Right lobe of liver (tissue), 6 donors: Measurements from ENCODE around the gene FER1L5. TPM values are rescaled to one million over a fixed set of nuclear protein-coding genes. Genes with fewer than 3 reads are reported as not detected.

Source experiments
- ATAC-seq, 4 donors: fragments of 200-7000 bp; cut with Tn5 transposase; one replicate each; pipeline ENCODE4 v1.9.1; 2020; ENCODE audit warnings: mild to moderate bottlenecking in 4 of 4, moderate library complexity in 4 of 4
- DNase-seq, 3 donors: peaks; one replicate each; pipeline ENCODE4 v3.0.0-alpha.2; 2020
- H3K27ac ChIP-seq, 3 donors: fragments of 200-600 bp; one replicate each; pipeline ENCODE4 v1.8.0; 2022
- H3K27me3 ChIP-seq, 2 donors: fragments of 200-600 bp; one replicate each; pipeline ENCODE4 v1.8.0; 2022
- H3K36me3 ChIP-seq, 4 donors: fragments of 200-600 bp; sonication (generic) in 1 of 4; one replicate each; pipeline versions ENCODE4 v1.5.1 to v1.8.0; 2017 to 2022; ENCODE audit warnings: control low read depth in 1 of 4
- H3K4me1 ChIP-seq, 4 donors: fragments of 200-600 bp; sonication (generic) in 1 of 4; one replicate each; pipeline versions ENCODE4 v1.5.1 to v1.8.0; 2017 to 2022; ENCODE audit warnings: control low read depth in 1 of 4
- H3K4me3 ChIP-seq, 3 donors: fragments of 200-600 bp; one replicate each; pipeline ENCODE4 v1.8.0; 2022
- H3K9me3 ChIP-seq, 4 donors: fragments of 200-600 bp; sonication (generic) in 1 of 4; one replicate each; pipeline versions ENCODE4 v1.5.1 to v1.8.0; 2017 to 2022; ENCODE audit warnings: control low read depth in 1 of 4
- POLR2A ChIP-seq: fragments of 450-650 bp; IDR thresholded peaks from one replicate; pipeline ENCODE4 v1.6.1; 2017; ENCODE audit warnings: antibody characterized with exemption, mild to moderate bottlenecking
- WGBS: methylation state at CpG from one replicate; pipeline ENCODE4 v1.1.6; 2018; ENCODE audit warnings: low coverage, low lambda C conversion rate; ENCODE audit not compliant: insufficient coverage; ENCODE audit errors: missing lambda C conversion rate; 5-methylcytosine and 5-hydroxymethylcytosine counted together
- intact Hi-C, 2 donors: fragments of 100-400 bp; cut with DNase I; formaldehyde crosslinking; loops; one replicate each; pipeline versions ENCODE4 v1.11.2 to v1.14.1; 2022
- total RNA-seq, 6 experiments: library from RNA; depleted of rRNA in 2 of 6; stranded (reverse); fragments of >200 nt in 2 of 6; fragmentation: NEBNext Ultra II Directional in 3 of 6; extraction: Animal tissue kit (Norgen Biotek cat#: 25700) in 3 of 6; gene quantifications; one replicate each; pipeline versions ENCODE4 v1.1.0 to v1.2.4, GENCODE V29; 2016 to 2023
- TF ChIP-seq, protein P1 (sequence below), 4 donors: fragments of 200-600 bp in 3 of 4; fragments of 450-650 bp in 1 of 4; IDR thresholded peaks; one replicate each; pipeline versions ENCODE4 v1.5.1 to v1.8.0; 2016 to 2022; ENCODE audit warnings: antibody characterized with exemption in 4 of 4, mild to moderate bottlenecking in 2 of 4
- donor health status: DM: no; HTN: yes; CAD: no.
- donor health status: DM: no; HTN: no; CAD: no.
- donor health status: DM: no; HTN: no; CAD: no.
- donor health status: DM: no; HTN: yes; CAD: no.
- donor health status: DM: no; HTN: yes; CAD: no.

The FER1L5 gene
- total RNA-seq, 6 experiments from 2014 or later, result not detected

DNA sequence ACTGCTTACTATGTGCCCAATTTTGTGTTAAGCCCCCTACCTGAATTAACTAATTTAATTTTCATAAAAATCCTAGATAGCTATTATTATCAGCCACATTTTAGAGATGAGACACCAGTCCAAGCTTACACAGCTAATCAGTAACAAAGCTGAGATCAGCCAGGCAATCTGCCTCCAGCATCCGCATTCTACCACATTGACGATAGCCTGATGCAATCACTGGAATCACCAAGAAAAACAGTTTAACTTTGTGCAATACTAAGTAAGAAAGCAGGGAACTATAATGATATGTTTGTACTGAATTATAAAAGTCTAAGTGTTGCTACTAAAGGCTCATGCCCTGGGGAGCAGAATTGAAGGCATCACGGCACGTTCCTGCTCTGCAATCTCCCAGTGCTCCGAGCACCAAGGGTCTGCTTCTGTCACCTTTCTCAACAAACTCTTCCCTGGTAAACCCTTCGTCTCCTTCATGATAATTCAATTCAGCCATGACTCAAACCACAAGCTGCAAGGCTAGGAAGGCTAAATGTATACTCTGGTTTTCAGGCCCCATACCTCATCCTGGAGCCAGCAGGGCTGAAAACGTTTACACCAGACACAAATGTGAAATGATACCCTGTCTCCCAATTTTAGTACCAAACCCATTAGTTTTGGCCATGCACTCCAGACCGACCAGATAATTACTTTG, 23.8 kb upstream of the FER1L5 start:
- TF ChIP-seq, protein P1, sequence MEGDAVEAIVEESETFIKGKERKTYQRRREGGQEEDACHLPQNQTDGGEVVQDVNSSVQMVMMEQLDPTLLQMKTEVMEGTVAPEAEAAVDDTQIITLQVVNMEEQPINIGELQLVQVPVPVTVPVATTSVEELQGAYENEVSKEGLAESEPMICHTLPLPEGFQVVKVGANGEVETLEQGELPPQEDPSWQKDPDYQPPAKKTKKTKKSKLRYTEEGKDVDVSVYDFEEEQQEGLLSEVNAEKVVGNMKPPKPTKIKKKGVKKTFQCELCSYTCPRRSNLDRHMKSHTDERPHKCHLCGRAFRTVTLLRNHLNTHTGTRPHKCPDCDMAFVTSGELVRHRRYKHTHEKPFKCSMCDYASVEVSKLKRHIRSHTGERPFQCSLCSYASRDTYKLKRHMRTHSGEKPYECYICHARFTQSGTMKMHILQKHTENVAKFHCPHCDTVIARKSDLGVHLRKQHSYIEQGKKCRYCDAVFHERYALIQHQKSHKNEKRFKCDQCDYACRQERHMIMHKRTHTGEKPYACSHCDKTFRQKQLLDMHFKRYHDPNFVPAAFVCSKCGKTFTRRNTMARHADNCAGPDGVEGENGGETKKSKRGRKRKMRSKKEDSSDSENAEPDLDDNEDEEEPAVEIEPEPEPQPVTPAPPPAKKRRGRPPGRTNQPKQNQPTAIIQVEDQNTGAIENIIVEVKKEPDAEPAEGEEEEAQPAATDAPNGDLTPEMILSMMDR (IDR thresholded peaks at IDR 0.05), result no peak
- peak; percentile 19 for TF ChIP-seq POLR2A
- H3K36me3 ChIP-seq, result peaks cover 0 to 12% (median 4%) of the 10 kb centered on the region in 4 donors
- H3K4me3 ChIP-seq, result no peak overlapping the region
- H3K27ac ChIP-seq, result peak overlapping the region; percentile 51 to 82 (median 71)
- no peaks in the 10 kb centered on the region for H3K27me3 ChIP-seq
- ATAC-seq (peak; percentile 88 to 90 (median 90)), DNase-seq (no peak)
- H3K9me3 ChIP-seq, result no peaks in the 10 kb centered on the region
- H3K4me1 ChIP-seq, result peaks cover 0 to 38% (median 10%) of the 10 kb centered on the region in 4 donors
- WGBS, result 51% methylated on average over 8 of the region's 8 CpGs
- intact Hi-C loops, result no loop called here

DNA sequence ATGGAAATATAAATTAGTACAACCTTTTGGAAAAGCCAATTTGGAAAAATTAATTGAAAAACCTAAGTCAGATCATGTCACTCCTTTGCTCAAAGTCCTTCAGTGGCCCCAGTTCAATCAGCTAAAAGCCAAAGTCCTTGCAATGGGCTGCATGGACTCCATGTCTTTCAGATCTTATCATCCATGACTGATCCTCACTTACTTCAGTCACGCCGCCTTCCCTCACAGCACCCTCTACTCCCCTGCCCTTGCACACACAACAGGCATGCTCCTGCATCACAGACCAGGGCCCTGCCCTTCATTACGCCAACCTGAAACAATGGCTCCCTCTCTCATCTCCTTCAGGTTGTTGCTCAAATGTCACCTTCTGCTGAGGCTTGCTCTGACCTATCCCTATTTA, 20.0 kb upstream of the FER1L5 start:
- Histone ChIP-seq H3K4me1 (peaks cover 0 to 20% (median 3%) of the 10 kb centered on the region in 4 donors), H3K9me3 (no peaks in the 10 kb centered on the region), H3K27ac (no peak overlapping the region), H3K36me3 (peaks cover 0 to 4% (median 2%) of the 10 kb centered on the region in 4 donors), H3K27me3 (no peaks in the 10 kb centered on the region), H3K4me3 (no peak overlapping the region)
- ATAC-seq (no peak), DNase-seq (no peak)
- intact Hi-C loops, result no loop called here
- WGBS, result 100% methylated on average over 3 of the region's 3 CpGs
- TF ChIP-seq POLR2A, result no peak
- TF ChIP-seq, protein P1 (IDR thresholded peaks at IDR 0.05), result no peak

DNA sequence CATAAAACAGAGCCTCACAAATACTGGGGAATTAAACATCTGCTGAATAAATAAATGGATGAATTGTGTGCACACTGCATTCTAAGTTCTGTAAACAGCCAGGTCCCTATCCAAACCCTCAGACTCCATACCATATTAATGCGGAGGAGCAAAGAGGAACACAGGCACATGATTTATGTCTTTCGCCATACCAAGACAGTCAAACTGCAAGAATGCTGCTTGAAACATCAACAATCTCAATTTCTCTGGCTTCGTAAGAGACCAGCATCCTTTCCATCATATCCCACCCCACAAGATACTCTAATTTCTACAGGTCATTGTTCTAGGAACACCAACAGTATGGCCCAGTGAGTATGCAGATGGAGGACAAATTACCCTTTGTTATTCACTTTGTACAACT, 19.4 kb upstream of the FER1L5 start:
- peaks cover 0 to 9% (median 4%) of the 10 kb centered on the region in 4 donors for H3K36me3 ChIP-seq
- H3K27me3 ChIP-seq, result no peaks in the 10 kb centered on the region
- no peak overlapping the region for H3K27ac ChIP-seq
- no peaks in the 10 kb centered on the region for H3K9me3 ChIP-seq
- ATAC-seq (peak in 3 of 4 donors; percentile 8 to 27 (median 19)), DNase-seq (no peak)
- no peak overlapping the region for H3K4me3 ChIP-seq
- intact Hi-C loops, result no loop called here
- TF ChIP-seq POLR2A, result no peak
- TF ChIP-seq, protein P1 (IDR thresholded peaks at IDR 0.05), result no peak
- H3K4me1 ChIP-seq, result peaks cover 0 to 14% (median 3%) of the 10 kb centered on the region in 4 donors
- 52% methylated on average over 3 of the region's 3 CpGs for WGBS

- peaks cover 0 to 24% (median 8%) of the 10 kb centered on the region in 4 donors for H3K36me3 ChIP-seq
- peaks cover 0 to 3% (median 0%) of the 10 kb centered on the region in 4 donors for H3K4me1 ChIP-seq
- TF ChIP-seq, protein P1 (IDR thresholded peaks at IDR 0.05), result no peak
- no peak for TF ChIP-seq POLR2A
- no peak for DNase-seq
- no peak overlapping the region for H3K4me3 ChIP-seq
- no peak overlapping the region for H3K27ac ChIP-seq
- H3K27me3 ChIP-seq, result no peaks in the 10 kb centered on the region
- intact Hi-C loops, result no loop called here
- ATAC-seq, result no peak
- 60% methylated on average over 5 of the region's 5 CpGs for WGBS
- H3K9me3 ChIP-seq, result no peaks in the 10 kb centered on the region
Measured at GRCh38 chr2:96625571-96626552, 16.7 kb upstream of the FER1L5 start.
